ENCODE data around the gene CHST11. TPM values are rescaled to one million over a fixed set of nuclear protein-coding genes. Genes with fewer than 3 reads are reported as not detected.

CHST11 gene
- total and polyA plus RNA-seq, 9 of the 15 experiments (the other 6 are each of a cell fraction or from before 2014, with no cell fraction given): 2.3 to 38.7 (median 15.0) TPM

DNA sequence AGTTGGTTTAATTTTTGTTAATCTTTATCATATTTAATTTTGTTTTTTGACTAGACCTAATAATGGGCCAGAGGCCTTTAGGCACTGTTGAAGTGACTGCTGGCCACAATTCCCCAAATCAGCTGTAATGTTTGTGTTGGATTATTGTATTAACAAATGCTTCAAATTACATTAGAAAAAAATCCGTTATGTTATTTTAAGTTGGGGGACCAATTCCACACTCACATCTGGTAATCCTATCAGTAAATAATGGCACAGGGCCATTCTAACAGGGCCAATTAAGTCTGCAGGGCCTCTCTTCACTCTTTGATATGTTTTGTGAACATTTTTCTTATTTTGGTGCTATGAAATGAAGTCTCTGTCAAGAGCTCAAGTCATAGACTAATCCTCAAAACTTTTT, 39.6 kb downstream of the CHST11 start:
- intact Hi-C loops (cut with micrococcal nuclease) (no loop called here), in situ Hi-C loops (cut with MboI) (no loop called here)
- no peak for ATAC-seq
- Histone ChIP-seq H3K4me3 (no peak overlapping the region), H3K27me3 (ENCODE audit: control insufficient read depth in 2 of 2, insufficient read depth in 2 of 2, low read length in 2 of 2) (no peaks in the 10 kb centered on the region), H3K79me2 (ENCODE audit: control insufficient read depth, insufficient read depth, low read length) (peaks cover 70% of the 10 kb centered on the region), H3K4me1 (replicated peaks in 1 of 2; ENCODE audit: control insufficient read depth in 2 of 2, insufficient read depth in 2 of 2, low read length in 2 of 2) (peaks cover 5 to 42% of the 10 kb centered on the region in 2 experiments; a peak in 4 of 5 replicates), H3K36me3 (ENCODE audit: control insufficient read depth, insufficient read depth, low read length) (peaks cover 17% of the 10 kb centered on the region; the same call in 2 of the 3 replicates), H3K4me2 (ENCODE audit: insufficient read depth, low read length) (no peak overlapping the region), H4K20me1 (replicated peaks; ENCODE audit: control insufficient read depth, insufficient read depth, low read length) (no peaks in the 10 kb centered on the region), H3K9ac (ENCODE audit: insufficient read depth in 1 of 2, low read depth in 2 of 2, low read length in 2 of 2) (no peak overlapping the region), H3K9me3 (replicated peaks; ENCODE audit: control insufficient read depth, insufficient read depth, low read depth, low read length) (no peaks in the 10 kb centered on the region), H3K9me1 (ENCODE audit: control insufficient read depth, insufficient read depth, low read length) (no peaks in the 10 kb centered on the region), H2AFZ (ENCODE audit: low read depth, low read length) (no peak overlapping the region), H3K27ac (ENCODE audit: extremely low read depth, low read depth, low read length) (no peak overlapping the region)
- 27% methylated on average over 1 of the region's 1 CpG for WGBS (ENCODE audit: insufficient coverage, low coverage, missing lambda C conversion rate)
- CTCF ChIA-PET (ENCODE audit: low intra/inter-chr PET ratio): no interaction called here
- BruUV-seq (replicated peaks): no TSS peak
- DNase-seq (ENCODE audit: extremely low read depth in 1 of 4, low spot score in 3 of 4): no peak
- no peak for TF ChIP-seq EZH2 (IDR thresholded peaks at IDR 0.05; ENCODE audit: borderline replicate concordance, low read depth, low read length)
- TF ChIP-seq FOXA3 (CRISPR knock-in tag; conservative IDR thresholded peaks at IDR 0.05 in 1 of 2, IDR thresholded peaks at IDR 0.05 in 1 of 2): 0 out of 4 replicates have a peak, but pooled peaks of 1 of the 2 experiments have one; percentile 7
- POLR2A ChIA-PET: no interaction called here
- FAIRE-seq: no peak

DNA sequence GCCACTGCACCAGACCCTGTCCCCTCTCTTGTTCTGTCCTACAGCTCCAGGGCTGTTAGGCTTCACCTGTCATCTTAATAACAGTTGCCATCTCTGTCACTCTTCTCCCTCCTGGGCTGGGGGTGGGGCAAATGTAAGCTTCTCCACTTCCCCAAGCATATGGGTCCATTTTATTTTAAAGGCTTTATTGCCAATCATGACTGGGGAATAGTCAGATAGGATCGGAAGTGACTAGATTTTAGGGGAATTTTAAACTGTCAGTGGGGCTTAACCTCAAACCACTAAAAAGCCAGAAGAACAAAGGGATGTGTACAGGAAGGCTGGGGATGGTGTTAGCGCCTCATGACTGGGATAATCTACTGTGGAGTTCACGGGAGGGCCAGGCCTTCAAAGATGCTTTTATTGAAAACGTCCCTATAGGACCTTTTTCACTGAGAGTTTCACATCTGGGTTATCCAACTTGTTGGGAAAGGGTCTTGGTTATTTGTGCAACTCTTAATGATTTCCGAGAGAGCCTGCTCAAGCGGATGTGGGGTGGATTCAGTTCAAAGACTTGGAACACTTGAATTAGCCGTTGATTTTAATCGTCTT, 41.6 kb downstream of the CHST11 start:
- TF ChIP-seq NR2F6 (CRISPR knock-in tag; IDR thresholded peaks at IDR 0.05) (no peak), HOMEZ (CRISPR knock-in tag; IDR thresholded peaks at IDR 0.05) (no peak), ZNF253 (CRISPR knock-in tag; conservative IDR thresholded peaks at IDR 0.05) (no peak), MAX (CRISPR knock-in tag; IDR thresholded peaks at IDR 0.05) (no peak), FIP1L1 (IDR thresholded peaks at IDR 0.05; ENCODE audit: low read depth, low read length, poor library complexity, severe bottlenecking) (no peak), GABPB1 (CRISPR knock-in tag; IDR thresholded peaks at IDR 0.05) (no peak), POLR2A (conservative IDR thresholded peaks at IDR 0.05) (no peak)
- TF ChIP-seq, protein P1, sequence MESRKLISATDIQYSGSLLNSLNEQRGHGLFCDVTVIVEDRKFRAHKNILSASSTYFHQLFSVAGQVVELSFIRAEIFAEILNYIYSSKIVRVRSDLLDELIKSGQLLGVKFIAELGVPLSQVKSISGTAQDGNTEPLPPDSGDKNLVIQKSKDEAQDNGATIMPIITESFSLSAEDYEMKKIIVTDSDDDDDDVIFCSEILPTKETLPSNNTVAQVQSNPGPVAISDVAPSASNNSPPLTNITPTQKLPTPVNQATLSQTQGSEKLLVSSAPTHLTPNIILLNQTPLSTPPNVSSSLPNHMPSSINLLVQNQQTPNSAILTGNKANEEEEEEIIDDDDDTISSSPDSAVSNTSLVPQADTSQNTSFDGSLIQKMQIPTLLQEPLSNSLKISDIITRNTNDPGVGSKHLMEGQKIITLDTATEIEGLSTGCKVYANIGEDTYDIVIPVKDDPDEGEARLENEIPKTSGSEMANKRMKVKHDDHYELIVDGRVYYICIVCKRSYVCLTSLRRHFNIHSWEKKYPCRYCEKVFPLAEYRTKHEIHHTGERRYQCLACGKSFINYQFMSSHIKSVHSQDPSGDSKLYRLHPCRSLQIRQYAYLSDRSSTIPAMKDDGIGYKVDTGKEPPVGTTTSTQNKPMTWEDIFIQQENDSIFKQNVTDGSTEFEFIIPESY (CRISPR knock-in tag; IDR thresholded peaks at IDR 0.05): 0 out of 2 replicates have a peak, but pooled peaks have one; percentile 33
- H3K79me2 ChIP-seq (ENCODE audit: control insufficient read depth, insufficient read depth, low read length): peaks cover 70% of the 10 kb centered on the region
- in situ Hi-C loops (cut with MboI) (no loop called here), intact Hi-C loops (cut with micrococcal nuclease) (no loop called here)
- CTCF ChIA-PET (ENCODE audit: low intra/inter-chr PET ratio): no interaction called here
- no peak overlapping the region for H3K27ac ChIP-seq (ENCODE audit: extremely low read depth, low read depth, low read length)
- H3K9ac ChIP-seq (ENCODE audit: insufficient read depth in 1 of 2, low read depth in 2 of 2, low read length in 2 of 2): no peak overlapping the region
- FAIRE-seq (no peak), ATAC-seq (no peak), DNase-seq (ENCODE audit: extremely low read depth in 1 of 4, low spot score in 3 of 4) (no peak)
- BruUV-seq (replicated peaks): no TSS peak
- POLR2A ChIA-PET: interaction anchor here (0.6 kb wide), 2 partner anchors 42 to 821 kb away, joined by 3 read pairs; no protein-coding TSS in a partner anchor
- 80% methylated on average over 8 of the region's 8 CpGs for WGBS (ENCODE audit: insufficient coverage, low coverage, missing lambda C conversion rate)
- H3K4me3 ChIP-seq: no peak overlapping the region
- H2AFZ ChIP-seq (ENCODE audit: low read depth, low read length): no peak overlapping the region
- H3K27me3 ChIP-seq (ENCODE audit: control insufficient read depth in 2 of 2, insufficient read depth in 2 of 2, low read length in 2 of 2): no peaks in the 10 kb centered on the region
- H3K4me2 ChIP-seq (ENCODE audit: insufficient read depth, low read length): no peak overlapping the region
- peaks cover 18% of the 10 kb centered on the region; the same call in 2 of the 3 replicates for H3K36me3 ChIP-seq (ENCODE audit: control insufficient read depth, insufficient read depth, low read length)
- no peaks in the 10 kb centered on the region for H3K9me3 ChIP-seq (replicated peaks; ENCODE audit: control insufficient read depth, insufficient read depth, low read depth, low read length)
- H3K4me1 ChIP-seq (replicated peaks in 1 of 2; ENCODE audit: control insufficient read depth in 2 of 2, insufficient read depth in 2 of 2, low read length in 2 of 2): peaks cover 5 to 39% of the 10 kb centered on the region in 2 experiments; a peak in 4 of 5 replicates
- 0 out of 2 replicates have a peak, but pooled peaks cover 5% of the 10 kb centered on the region for H4K20me1 ChIP-seq (replicated peaks; ENCODE audit: control insufficient read depth, insufficient read depth, low read length)
- no peaks in the 10 kb centered on the region for H3K9me1 ChIP-seq (ENCODE audit: control insufficient read depth, insufficient read depth, low read length)
